ENCODE measurements around the gene GPC5. TPM values are rescaled to one million over a fixed set of nuclear protein-coding genes. Genes with fewer than 3 reads are reported as not detected.
A peak's percentile ranks its signal among the peaks of the same experiment; 100 is the strongest.

The GPC5 gene
- total and polyA plus RNA-seq, 10 donors, result 0.04 to 0.83 (median 0.26) TPM; not detected in 3

- Histone ChIP-seq H3K27ac (no peak overlapping the region), H3K4me1 (no peaks in the 10 kb centered on the region), H3K27me3 (replicated peaks in 1 of 7) (no peaks in the 10 kb centered on the region), H3K4me3 (no peak overlapping the region), H3K9me3 (peaks cover 0 to under 1% (median 0%) of the 10 kb centered on the region in 8 donors), H3K36me3 (no peaks in the 10 kb centered on the region)
- DNase-seq, result no peak
- 43 to 59% (median 47%) methylated on average over 7 of the region's 7 CpGs for WGBS, 5 donors
- intact Hi-C loops (cut with DNase I; ENCODE audit: low total_unique reads), result no loop called here
- TF ChIP-seq, protein P1, sequence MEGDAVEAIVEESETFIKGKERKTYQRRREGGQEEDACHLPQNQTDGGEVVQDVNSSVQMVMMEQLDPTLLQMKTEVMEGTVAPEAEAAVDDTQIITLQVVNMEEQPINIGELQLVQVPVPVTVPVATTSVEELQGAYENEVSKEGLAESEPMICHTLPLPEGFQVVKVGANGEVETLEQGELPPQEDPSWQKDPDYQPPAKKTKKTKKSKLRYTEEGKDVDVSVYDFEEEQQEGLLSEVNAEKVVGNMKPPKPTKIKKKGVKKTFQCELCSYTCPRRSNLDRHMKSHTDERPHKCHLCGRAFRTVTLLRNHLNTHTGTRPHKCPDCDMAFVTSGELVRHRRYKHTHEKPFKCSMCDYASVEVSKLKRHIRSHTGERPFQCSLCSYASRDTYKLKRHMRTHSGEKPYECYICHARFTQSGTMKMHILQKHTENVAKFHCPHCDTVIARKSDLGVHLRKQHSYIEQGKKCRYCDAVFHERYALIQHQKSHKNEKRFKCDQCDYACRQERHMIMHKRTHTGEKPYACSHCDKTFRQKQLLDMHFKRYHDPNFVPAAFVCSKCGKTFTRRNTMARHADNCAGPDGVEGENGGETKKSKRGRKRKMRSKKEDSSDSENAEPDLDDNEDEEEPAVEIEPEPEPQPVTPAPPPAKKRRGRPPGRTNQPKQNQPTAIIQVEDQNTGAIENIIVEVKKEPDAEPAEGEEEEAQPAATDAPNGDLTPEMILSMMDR (IDR thresholded peaks at IDR 0.05 in 8 of 11, conservative IDR thresholded peaks at IDR 0.05 in 3 of 11), result peak in 2 of 11 experiments; percentile 6 to 21
- no peak for TF ChIP-seq POLR2A (IDR thresholded peaks at IDR 0.05)
These were observed 548.2 kb downstream of the GPC5 start for GRCh38 chr13:91946498-91947070.

DNA sequence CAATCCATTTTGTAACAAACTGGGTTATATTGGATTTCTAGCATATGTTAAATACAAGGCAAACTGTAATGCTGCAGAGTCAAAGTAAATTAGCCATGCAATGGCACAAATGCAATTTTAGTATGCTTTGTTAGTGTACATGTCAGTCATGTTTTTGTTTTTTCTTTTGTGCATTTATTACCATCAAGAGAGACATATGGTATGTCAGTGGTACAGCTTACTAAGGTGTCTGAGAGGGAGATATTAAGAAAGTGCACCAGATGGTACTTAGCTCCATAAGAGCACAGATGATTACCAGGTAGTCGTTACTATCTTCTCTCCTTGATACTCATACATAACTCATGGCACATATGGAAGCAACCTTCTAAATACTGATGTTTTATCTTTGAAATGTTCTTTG lies 550.3 kb downstream of the GPC5 start:
- Histone ChIP-seq H3K9me3 (no peaks in the 10 kb centered on the region), H3K27me3 (replicated peaks in 1 of 7) (no peaks in the 10 kb centered on the region), H3K27ac (no peak overlapping the region), H3K4me1 (no peaks in the 10 kb centered on the region), H3K36me3 (no peaks in the 10 kb centered on the region), H3K4me3 (no peak overlapping the region)
- no peak for DNase-seq
- 74 to 93% (median 77%) methylated on average over 1 of the region's 1 CpG for WGBS, 5 donors
- intact Hi-C loops (cut with DNase I; ENCODE audit: low total_unique reads), result no loop called here
- no peak for TF ChIP-seq POLR2AphosphoS5 (IDR thresholded peaks at IDR 0.05)
- TF ChIP-seq, protein P1 (IDR thresholded peaks at IDR 0.05 in 8 of 11, conservative IDR thresholded peaks at IDR 0.05 in 3 of 11), result no peak
- TF ChIP-seq POLR2A (IDR thresholded peaks at IDR 0.05), result no peak

- no peak for DNase-seq
- TF ChIP-seq POLR2A (IDR thresholded peaks at IDR 0.05), result no peak
- TF ChIP-seq POLR2AphosphoS5 (IDR thresholded peaks at IDR 0.05), result no peak
- TF ChIP-seq, protein P1 (IDR thresholded peaks at IDR 0.05 in 8 of 11, conservative IDR thresholded peaks at IDR 0.05 in 3 of 11), result no peak
- Histone ChIP-seq H3K4me3 (no peak overlapping the region), H3K4me1 (no peaks in the 10 kb centered on the region), H3K27ac (no peak overlapping the region), H3K27me3 (replicated peaks in 1 of 7) (no peaks in the 10 kb centered on the region), H3K9me3 (peaks cover 0 to 6% (median 0%) of the 10 kb centered on the region in 8 donors), H3K36me3 (no peaks in the 10 kb centered on the region)
- intact Hi-C loops (cut with DNase I; ENCODE audit: low total_unique reads), result no loop called here
- 75 to 91% (median 83%) methylated on average over 1 of the region's 1 CpG for WGBS, 5 donors
These were observed 552.4 kb downstream of the GPC5 start for GRCh38 chr13:91950803-91951202.

DNA sequence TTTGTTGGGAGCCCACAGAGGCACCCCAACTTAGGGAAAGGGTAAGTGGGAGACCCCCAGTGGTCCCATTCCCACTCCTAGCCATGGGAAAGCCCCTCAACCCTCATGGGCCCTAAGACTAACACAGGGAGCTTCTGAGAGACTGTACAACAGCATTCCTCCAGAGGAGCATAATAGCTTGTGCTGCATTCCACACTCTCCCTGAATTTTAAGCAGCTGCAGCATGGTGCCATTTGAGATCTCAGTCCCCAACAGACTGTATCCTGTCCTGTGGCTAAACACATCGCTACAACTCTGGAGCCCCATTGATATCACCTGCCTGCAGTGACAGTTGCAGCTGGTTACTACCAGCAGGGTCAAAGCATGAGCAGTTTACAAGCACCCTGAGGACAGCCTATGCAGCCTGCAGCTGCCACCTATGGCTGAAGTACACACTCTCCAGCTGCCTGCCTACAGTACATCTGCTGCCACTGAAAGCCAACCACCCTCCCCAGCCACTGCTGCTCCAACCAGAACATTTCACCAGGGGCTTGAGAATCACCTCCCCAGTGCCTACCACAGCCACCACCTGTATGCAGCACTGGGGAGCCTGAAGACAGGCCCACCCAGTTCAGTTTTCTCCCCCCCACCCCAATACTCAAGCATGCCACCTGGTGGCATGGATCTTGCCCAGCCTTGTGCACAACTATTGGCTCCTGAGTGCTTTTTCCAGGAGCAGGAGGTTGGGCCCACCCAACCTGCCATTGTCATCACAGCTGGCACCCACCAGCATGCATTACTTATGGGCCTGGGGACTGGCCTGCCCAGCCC lies 557.3 kb downstream of the GPC5 start:
- TF ChIP-seq POLR2AphosphoS5 (IDR thresholded peaks at IDR 0.05) (no peak), POLR2A (IDR thresholded peaks at IDR 0.05) (no peak)
- TF ChIP-seq, protein P1 (IDR thresholded peaks at IDR 0.05 in 8 of 11, conservative IDR thresholded peaks at IDR 0.05 in 3 of 11), result no peak
- H3K4me1 ChIP-seq, result no peaks in the 10 kb centered on the region
- no peak overlapping the region for H3K4me3 ChIP-seq
- H3K27ac ChIP-seq, result no peak overlapping the region
- 85 to 96% (median 90%) methylated on average over 1 of the region's 1 CpG for WGBS, 5 donors
- intact Hi-C loops (cut with DNase I; ENCODE audit: low total_unique reads), result no loop called here
- H3K9me3 ChIP-seq, result peaks cover 0 to 13% (median 0%) of the 10 kb centered on the region in 8 donors
- DNase-seq, result no peak
- H3K36me3 ChIP-seq, result no peaks in the 10 kb centered on the region
- no peaks in the 10 kb centered on the region for H3K27me3 ChIP-seq (replicated peaks in 1 of 7)

Measured in spleen (tissue), 11 donors.